GM18873 (cell line): ENCODE results near the gene ABCG8.

ENCODE experiments used
- ATAC-seq: cut with Tn5 transposase; IDR thresholded peaks from one replicate; pipeline ENCODE4 v1.9.1; 2021; ENCODE audit warnings: mild to moderate bottlenecking, moderate library complexity, moderate number of reproducible peaks; ENCODE audit not compliant: unreplicated experiment, low FRiP score

Gene ABCG8

GRCh38 chr2:43838560-43839267 is at the start of gene ABCG8, which contains the start of gene ABCG5:
ABCG8 (plus strand) TSS chr2:43838971; CDS start chr2:43839054, 83 bp downstream.
ABCG5 (minus strand) TSS chr2:43838839; CDS start chr2:43838679, 160 bp downstream.
- no peak for ATAC-seq

- ATAC-seq: no peak
Observed at GRCh38 chr2:43790147-43790546, 48.6 kb upstream of the ABCG8 start.

- no peak for ATAC-seq
Observed at GRCh38 chr2:43791035-43791765, 47.6 kb upstream of the ABCG8 start.

GRCh38 chr2:43792653-43793052 is 46.1 kb upstream of the ABCG8 start:
- ATAC-seq: no peak

GRCh38 chr2:43794956-43795355 is 43.8 kb upstream of the ABCG8 start:
- ATAC-seq: no peak

GRCh38 chr2:43796206-43796605 is 42.6 kb upstream of the ABCG8 start:
- no peak for ATAC-seq

- ATAC-seq: no peak
Observed at GRCh38 chr2:43798300-43798699, 40.5 kb upstream of the ABCG8 start.

- ATAC-seq: no peak
Observed at GRCh38 chr2:43800894-43801293, 37.9 kb upstream of the ABCG8 start.

- ATAC-seq: no peak
Observed at GRCh38 chr2:43802135-43802534, 36.6 kb upstream of the ABCG8 start.

GRCh38 chr2:43803113-43803512 is 35.7 kb upstream of the ABCG8 start:
- ATAC-seq: no peak

GRCh38 chr2:43806719-43807031 is 32.1 kb upstream of the ABCG8 start:
- no peak for ATAC-seq

GRCh38 chr2:43810452-43810851 is 28.3 kb upstream of the ABCG8 start:
- ATAC-seq: no peak

GRCh38 chr2:43810888-43811287 is 27.9 kb upstream of the ABCG8 start:
- no peak for ATAC-seq

GRCh38 chr2:43812006-43812405 is 26.8 kb upstream of the ABCG8 start:
- no peak for ATAC-seq

- ATAC-seq: no peak
Observed at GRCh38 chr2:43812947-43813346, 25.8 kb upstream of the ABCG8 start.

- no peak for ATAC-seq
Observed at GRCh38 chr2:43814711-43815110, 24.1 kb upstream of the ABCG8 start.

- no peak for ATAC-seq
Observed at GRCh38 chr2:43818761-43819160, 20.0 kb upstream of the ABCG8 start.

GRCh38 chr2:43819491-43820163 is 19.1 kb upstream of the ABCG8 start:
- ATAC-seq: no peak

- ATAC-seq: no peak
Observed at GRCh38 chr2:43822839-43823238, 15.9 kb upstream of the ABCG8 start.

GRCh38 chr2:43823751-43824150 is 15.0 kb upstream of the ABCG8 start:
- ATAC-seq: no peak

GRCh38 chr2:43824512-43824911 is 14.3 kb upstream of the ABCG8 start:
- no peak for ATAC-seq
